Muscle of arm (tissue), 12 donors: ENCODE measurements around the gene UST. TPM values are rescaled to one million over a fixed set of nuclear protein-coding genes. Genes with fewer than 3 reads are reported as not detected.
A peak's percentile ranks its signal among the peaks of the same experiment; 100 is the strongest.
"Not testable (repeated sequence)": the region's sequence is repeated elsewhere in the genome, so short reads cannot be mapped to it uniquely, and the experiment has no call there.

Experiments used
- DNase-seq: peaks from one replicate; pipeline ENCODE4 v3.0.0-alpha.2; 2013
- polyA plus RNA-seq, 12 donors: library from polyadenylated mRNA; unstranded; fragments of 120-200 nt; gene quantifications; one replicate each; pipeline ENCODE4 v1.2.1, GENCODE V29; 2013; ENCODE audit not compliant: insufficient read length in 12 of 12

The UST gene
- polyA plus RNA-seq, 12 donors, result 5.8 to 20.4 (median 8.4) TPM; not detected in 1

DNA sequence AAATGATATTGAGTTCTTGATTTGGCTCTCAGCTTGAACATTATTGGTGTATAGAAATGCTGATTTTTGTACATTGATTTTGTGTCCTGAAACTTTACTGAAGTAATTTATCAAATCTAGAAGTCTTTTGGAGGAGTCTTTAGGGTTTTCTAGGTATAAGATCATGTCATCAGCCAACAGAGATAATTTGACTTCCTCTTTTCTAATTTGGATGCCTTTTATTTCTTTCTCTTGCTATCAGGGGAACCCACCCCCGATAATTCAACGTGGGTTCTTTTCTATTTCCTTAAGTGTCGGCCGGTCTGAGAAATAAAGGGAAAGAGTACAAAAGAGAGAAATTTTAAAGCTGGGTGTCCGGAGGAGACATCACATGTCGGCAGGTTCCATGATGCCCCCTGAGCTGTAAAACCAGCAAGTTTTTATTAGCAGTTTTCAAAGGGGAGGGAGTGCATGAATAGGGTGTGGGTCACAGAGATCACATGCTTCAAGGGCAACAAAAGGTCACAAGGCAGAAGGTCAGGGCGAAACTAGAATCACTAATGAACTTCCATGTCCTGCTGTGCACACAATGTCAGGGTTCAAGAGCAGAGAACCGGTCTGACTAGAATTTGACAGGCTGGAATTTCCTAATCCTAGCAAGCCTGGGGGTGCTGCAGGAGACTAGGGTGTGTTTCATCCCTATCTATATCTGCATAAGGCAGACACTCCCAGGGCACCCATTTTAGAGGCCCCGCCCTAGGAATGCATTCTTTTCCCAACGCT, 17.6 kb downstream of the UST start:
- not testable (repeated sequence) for DNase-seq

DNA sequence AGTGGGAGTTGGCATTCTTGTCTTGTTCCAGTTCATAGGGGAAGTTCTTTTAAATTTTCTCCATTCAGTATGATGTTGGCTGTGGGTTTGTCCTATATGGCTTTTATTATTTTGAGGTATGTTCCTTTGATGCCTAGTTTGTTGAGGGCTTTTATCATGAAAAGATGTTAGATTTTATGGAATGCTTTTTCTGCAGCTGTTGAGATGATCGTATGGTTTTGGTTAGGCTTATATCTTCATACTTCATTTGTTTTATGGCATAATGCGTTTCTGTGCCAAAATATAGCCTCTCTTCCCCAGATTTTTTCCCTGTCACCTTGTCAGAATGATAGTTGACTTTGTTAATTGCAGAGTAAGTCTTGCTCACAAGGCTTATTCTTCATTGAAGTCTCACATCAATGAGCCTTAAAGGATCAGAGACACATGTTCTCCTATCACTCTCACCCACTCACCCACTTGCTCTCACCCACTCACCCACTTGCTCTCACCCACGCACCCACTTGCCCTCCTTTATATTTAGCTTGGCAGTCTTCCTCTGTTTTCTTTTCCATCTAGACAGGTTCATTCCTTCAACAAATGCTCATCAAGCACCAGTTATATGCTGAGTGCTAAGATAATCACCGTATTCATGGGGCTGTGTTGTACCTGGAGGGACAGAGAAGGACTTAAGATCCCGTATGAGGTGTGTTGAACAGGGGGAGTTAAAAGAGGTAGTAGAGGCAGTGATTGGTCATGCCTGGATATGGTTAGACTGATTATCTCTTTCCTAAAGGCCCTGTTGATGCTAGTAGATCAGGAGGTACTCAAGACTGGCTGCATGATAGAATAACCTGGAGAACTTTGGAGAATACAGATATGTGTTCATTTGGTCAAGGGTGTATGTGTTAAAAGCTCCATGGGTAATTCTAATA, 19.3 kb downstream of the UST start:
- DNase-seq, result no peak

DNA sequence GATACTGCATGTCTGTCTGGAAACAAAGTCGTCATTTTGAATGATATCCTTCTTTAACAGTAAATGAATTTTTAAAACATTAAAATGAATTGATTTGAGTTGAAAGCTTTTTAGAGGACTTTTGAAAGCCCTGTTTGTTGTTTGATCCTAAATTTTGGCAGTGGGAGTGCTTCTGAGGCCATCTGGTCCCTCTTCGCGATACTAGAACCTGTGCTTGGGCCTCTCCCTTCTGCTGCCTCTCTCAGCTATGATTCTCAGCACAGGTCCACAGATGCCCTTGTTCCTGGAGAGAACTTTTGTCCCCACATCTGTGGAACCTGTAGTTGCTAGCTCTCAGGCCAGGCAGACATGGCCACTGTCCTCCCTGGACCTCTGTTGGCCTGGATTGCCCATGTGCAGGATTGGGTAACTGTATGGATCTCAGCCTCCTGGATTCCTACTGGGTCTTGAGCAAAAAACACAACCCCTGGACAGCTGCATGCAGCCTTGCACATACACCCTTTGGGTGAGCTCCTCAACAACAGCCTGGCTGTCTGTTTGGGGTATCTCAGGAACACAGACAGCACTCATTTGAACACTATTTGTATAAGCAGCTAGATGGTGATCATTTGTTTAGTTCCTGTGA, 21.9 kb downstream of the UST start:
- DNase-seq, result no peak

DNA sequence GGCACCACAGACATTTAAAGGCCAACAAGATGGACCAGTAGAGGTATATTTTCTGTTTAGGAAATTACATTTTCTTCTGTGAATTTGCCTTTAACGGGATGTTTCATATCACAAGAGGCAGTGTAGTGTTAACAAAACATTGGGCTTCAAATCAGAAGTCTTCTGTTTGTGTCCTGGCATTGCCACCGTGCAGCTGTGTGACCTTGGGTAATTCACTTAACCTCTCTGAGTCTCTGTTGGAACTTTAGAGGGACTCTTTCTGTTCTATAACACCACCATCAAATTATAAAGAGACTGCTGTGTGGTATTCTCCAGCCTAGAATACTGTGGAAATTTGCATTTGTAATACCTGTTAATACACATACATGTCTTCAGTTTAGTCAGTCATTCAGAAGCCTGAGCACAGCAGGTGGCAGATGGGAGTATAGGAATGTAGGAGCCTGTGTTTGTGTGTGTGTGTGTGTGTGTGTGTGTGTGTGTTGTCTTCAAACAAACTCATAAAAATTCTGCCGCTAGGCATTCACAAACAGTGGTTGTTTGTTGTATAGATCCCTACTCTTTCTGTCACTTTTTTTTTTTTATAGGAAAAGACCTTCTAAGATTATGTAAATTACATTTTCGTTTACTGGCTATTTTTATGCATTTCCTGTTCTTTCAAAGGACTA, 22.6 kb downstream of the UST start:
- no peak for DNase-seq

DNA sequence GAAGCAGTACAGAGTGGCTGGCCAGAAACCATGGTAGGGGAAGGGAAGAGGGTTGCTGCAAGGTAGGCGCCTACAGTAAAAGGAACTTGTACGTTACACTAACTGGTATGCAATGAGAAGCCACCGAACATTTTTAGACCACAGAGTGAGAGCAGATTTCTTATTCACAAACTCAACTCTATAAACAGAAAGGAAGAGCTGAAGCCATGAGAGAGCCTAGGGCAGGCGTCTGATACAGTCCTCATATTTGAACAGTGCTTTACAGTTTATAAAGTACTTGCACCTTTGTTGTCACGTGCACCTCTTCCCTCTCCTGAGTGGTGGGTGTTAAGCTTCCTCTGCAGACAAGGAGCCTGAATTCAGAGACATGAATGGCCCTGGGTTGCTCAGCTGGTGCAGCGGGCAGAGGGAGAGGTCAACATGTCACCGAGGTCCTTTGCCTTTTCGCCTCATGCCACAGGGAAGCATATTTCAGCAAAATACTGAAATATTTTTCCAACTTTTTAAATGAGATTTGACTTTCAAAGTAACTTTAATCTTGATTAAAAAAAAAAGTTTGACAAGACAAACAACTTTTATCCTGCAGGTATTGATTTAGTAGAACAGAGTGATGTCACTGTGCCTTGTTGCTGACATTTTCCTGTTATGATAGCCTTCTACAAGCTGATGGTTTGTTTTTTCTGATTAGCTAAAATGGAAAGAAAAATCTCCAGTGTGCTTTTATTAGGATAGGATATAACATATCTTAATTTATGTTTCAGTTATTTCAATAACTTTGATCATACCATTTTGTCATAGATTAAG, 23.8 kb downstream of the UST start:
- DNase-seq, result no peak

DNA sequence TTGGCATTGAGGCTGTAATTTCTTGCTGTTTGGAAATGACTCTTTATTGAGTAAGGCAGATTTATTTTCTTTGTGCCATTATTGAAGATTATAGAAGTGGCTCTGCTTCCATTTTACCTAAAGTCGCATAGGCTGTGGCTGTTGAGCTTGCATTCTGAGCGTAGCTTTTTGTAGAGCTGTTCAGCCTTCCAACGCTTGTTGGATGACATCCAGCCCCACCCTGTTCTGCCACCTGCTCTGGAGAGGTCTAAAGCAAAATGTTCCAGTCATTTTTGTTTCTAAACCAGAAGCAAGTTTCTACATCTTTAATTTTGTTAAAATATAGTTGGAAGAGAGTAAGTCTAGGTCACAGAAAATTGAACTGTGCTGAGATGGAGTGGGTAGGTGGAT, 24.4 kb downstream of the UST start:
- no peak for DNase-seq

DNA sequence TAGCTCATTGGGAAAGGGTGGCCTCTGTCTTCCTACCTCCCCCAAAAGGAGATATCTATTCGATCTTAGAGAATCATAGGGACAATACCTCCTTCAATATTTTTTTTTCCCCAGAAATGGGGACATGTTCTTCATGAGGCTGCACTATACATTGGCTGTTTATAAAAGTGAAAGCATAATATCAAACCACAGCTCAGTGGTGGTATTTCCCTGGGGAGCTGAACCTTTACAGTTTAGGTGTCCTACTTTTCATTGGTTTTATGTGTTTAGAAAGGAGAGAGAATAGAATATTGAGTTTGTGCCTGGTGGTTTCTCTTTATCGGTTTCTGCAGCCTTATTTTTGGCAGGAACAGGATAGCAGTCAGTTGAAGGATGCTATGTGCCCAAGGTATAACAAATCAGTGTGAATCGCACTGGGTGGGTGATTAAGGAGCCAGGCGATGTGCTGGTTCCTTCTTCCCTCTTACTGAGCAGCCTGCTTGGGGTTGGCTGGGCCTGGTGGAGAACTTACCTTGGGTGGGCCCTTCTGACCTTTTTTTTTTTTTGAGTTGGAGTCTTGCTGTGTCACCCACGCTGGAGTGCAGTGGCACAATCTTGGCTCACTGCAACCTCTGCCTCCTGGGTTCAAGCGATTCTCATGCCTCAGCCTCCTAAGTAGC, 25.2 kb downstream of the UST start:
- no peak for DNase-seq

DNA sequence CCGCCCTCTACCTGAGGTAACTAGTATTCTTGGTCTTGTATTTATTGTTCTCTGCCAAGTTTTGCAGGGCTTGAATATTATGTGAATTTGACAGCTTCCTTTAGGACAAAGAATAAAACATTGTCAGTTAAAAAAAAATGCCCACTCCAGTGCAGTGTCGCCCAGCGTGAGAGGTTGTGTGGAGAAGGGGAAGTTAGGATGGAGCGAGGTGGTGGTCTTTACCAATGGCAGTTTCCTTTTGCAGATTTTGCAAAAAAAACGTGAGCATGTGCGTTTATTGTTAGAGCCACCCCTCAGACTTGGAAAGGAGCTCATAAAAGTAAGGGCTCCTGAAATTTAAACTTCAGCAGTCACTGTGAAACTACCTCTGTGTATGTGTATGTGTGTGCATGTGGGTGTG, 28.3 kb downstream of the UST start:
- DNase-seq, result no peak

DNA sequence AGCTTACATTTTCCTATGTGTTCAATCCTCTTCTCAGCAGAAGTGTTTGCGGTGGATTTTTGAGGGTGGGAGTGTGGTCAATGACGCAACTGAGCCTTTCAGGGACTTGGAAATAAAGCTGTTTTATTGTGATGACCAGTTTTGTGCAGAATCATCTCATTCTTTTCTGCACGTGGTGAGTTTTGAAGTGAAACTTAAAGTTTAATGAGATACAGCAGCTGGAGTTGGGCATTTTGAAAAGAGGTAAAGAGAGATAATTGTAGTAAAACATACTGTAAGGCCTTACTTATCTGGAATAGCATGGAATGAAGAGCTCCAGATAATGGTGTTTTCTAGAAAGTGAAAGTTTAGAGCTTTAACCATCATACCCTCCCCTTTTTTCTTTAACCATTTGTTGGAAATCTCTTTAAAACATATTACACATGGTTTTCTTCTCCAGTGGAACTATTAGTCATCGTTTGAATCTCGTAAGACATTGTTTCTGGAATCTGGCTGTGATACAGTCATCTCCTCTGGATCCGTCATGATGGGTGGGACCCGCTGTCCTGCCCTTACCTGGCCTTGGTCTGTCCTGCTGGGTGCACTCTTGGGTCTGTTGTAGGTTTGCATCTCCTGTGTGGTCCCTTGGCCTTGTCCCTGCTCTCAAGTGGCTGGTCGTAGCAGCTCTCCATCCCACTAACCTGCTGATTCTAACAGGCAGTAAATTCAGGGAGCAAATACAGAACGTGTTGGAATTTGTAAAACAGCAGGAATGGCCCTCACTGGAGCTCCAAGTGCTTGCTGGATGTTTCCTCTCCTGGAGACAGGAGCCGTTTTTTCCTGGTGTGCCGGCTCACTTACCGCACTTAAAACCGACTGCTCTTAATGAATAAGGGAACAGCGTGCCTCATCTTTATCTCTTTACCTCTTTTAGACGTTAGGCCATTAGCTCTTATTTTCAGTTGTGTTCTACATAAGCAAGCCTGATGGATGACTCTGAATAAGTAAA, 29.8 kb downstream of the UST start:
- DNase-seq, result peak; percentile 79

DNA sequence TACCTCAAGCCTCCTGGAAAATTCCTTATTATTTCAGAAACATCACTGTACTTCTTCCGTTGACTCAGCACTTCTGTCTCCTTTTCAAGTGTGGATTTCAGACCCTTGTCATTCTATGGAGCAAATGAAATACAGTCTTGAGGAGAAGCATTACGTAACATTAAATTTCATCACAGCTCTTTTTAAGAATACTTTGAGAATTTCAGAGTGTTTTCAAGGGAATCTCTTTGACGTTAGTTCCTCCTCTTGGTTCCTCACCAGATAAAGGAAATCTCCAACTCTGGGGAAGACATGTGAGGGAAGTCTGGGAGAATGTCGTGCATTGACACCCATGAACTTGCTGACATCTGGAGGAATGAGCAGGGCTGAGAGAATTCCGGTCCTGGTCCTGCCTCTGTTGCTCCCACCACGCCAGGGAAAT, 32.3 kb downstream of the UST start:
- no peak for DNase-seq

DNA sequence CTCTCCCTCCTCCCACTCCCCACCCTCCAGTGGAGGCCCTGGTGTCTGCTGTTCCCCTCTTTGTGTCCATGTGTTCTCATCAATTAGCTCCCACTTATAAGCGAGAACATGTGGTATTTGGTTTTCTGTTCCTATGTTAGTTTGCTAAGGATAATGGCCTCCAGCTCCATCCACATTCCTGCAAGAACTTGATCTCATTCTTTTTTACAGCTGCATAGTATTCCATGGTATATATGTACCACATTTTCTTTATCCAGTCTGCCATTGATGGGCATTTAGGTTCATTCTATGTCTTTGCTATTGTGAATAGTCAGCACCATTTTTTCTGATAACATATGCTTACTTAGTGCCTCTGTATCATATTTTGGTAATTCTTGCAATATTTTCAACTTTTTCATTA, 33.6 kb downstream of the UST start:
- DNase-seq, result not testable (repeated sequence)

DNA sequence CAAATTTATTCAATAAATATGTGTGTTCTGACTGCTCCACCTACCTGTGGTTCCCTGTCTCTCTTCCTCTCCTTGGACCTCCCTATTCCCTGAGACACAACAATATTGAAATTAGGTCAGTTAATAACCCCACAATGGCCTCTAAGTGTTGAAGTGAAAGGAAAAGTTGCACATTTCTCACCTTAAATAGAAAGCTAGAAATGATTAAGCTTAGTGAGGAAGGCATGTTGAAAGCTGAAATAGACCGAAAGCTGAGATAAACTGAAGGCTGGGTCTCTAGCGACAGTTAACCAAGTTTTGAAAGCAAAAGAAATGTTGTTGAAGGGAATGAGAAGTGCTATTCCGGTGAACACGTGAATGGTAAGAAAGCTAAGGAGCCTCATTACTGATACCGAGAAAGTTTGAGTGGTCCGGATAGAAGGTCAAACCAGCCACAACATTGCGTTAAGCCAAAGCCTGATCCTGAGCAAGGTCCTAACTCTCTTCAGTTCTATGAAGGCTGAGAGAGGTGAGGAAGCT, 34.1 kb downstream of the UST start:
- no peak for DNase-seq

DNA sequence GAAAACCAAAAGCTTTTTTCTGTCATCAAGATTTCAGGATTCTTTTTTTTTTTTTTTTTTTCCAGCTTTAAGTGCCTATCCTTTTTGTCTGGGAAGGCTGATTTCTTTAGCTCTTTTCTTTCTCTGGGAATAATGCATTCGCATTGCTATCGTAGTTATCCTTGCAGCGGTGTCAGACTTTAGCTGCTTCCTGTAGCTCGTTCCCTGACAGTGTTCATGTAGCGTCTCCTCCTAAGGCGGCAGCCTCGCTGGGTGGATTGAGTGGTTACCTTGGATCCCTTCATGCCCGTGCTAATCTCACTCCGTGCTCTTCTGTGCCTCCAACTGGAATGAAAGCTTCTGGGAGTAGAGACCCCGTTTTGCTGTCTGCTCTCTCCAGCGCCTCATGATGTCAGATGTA, 43.1 kb downstream of the UST start:
- DNase-seq, result no peak

DNA sequence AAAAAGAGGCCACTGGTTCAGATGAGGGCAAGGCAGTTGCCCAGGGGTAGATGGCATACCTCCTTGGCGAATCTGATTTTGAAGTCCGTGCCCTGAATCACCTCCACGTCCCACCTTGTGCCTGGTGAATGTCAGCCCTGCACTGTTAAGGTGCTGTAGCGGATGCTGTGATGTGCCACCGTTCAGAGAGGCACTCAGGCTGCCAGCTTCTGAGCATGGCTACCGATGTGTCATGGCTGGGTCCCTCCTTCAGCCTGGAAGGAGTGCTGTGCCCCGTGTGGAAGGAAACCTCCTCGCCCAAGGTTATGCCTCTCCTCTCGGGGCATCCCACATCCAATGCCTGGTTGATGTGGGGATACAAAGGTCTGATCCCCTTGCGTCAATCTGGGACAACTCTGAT, 43.6 kb downstream of the UST start:
- DNase-seq, result no peak

DNA sequence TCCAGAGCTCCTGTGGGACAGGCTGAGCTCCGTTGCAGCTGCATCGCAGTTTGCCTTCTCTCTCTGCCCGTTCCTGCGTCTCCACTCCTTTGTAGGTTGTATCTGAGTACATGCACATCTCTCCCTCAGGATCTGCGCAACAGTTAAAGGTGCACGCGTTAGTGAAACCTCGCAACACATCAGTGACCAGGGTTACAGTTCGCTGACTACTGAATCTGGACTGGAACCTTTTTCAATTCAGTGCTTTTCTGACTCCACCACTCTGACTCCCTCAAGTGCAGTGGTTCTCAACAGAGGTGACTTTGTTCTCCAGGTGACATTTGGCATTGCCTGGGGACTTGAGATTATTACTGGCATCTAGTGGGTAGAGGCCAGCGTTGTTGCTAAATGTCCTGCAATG, 44.0 kb downstream of the UST start:
- DNase-seq, result no peak

DNA sequence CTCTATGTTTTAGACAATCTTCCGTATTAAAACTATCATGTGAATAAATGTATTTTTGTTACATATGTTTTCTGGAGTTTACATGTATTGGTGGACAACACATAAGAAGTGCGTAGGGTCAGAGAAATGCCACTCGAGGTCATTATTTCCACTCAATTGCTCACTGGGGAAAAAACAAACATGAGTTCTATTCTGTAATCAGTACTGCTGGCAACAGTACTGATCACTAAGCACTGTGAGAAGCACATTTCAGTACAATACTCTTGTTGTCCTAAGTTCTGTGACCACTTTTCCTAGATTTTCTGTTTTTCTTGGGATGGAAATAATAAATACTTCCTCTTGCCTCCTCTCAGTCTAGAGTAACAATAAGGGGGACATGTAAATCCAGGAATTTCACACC, 44.5 kb downstream of the UST start:
- DNase-seq, result no peak

DNA sequence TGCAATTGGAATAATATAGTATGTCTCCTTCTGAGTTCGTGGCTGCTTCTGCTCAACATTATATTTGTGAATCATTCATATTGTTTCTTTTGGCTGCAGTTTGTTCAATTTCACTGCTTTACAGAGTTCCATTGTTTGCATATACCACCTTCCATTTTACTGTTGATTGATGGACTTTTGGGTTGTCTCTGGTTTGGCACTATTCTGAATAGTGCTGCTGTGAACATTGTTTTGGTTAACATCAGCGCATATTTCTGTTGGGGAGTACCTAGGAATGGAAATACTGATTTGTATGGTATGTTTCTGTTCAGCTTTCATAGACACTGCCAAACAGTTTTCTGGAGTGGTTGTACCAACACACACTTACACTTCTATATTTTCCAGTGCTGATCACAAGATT, 46.9 kb downstream of the UST start:
- no peak for DNase-seq

DNA sequence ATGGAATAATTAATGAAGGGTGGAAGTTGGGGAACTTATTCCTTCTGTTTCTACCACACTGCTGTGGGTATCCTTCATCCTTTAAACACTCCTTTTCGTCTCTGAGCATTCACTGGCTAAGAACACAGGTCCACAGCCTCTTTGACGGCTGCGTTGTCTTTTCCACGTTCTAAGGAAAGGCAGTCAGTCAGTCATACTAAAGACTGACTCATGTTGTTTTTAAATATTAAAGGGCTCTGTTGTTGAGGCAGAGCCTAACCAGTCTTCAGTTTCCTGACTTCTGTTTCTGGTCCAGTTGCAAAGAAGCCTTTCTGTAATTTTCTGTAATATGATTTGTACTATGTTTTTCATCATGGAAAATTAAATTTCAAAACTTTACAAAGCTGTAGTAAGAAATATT, 48.0 kb downstream of the UST start:
- DNase-seq, result no peak

DNA sequence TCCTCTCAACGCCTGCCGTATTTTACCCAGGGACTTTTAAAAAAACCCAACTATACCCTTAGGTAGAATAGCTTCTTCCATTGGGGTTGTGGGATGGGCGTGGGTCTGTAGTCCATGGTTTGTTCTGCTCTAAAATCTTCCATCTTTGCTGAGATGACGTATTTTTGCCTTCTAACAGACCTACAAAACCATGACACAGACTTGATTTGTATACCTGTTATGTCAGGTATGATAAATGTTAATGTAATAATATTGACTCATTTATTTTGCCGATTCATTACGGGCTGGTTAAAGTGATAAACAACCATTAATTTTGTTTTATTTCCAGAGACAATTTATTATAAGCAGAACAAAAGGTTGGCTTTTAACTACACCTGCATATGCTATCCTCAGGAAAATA, 48.7 kb downstream of the UST start:
- no peak for DNase-seq
